GM20431 (cell line): ENCODE data around the gene ASGR2.
"Not testable (repeated sequence)": the region's sequence is repeated elsewhere in the genome, so short reads cannot be mapped to it uniquely, and the experiment has no call there.

Source experiments
- in situ Hi-C: fragments of 300-500 bp; cut with MseI, MboI; formaldehyde crosslinking; loops from one replicate; pipeline ENCODE4 v1.15.0; 2020; ENCODE audit warnings: low sequenced_read_pairs; ENCODE audit not compliant: unreplicated experiment

ASGR2 gene

DNA sequence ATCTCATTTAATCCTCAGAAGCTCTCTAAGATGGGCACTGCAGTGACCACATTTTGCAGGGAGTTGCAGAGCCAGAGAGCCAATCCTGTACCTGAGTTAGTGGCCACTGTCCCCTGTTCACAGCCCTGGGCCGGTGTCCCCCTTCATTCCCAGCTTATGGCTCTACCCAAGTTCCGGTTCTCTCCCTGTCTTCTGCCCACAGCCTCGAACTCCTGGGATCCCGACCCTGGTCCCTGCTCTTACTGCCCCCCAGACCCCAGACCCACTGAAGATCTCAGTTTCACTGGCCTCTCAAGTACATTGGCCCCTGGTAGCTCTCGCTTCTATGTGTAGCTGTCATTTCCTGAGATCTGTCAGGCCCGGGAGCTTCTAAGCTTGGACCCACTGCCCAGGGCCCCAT, 12.2 kb downstream of the ASGR2 start:
- in situ Hi-C loops = no loop called here

DNA sequence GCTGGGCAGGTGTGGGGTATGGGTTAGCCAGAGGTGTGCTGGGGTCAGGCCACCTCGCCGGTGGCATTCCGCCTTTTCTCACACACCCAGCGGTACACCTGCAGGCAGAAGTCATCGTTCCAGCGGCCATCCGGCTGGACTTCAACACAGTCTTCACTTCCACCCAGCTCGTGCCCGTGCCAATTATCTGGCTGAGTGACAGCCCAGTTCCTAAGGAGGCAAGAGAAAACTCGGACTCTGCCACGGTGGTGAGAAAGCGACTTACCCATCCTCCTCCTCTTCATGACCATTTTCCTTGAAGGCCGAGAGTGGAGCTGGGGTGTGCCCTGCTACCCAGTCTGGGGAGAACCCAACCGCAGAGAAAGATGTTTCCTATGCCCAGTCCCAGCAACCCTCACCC, 13.1 kb downstream of the ASGR2 start:
- in situ Hi-C loops = no loop called here

DNA sequence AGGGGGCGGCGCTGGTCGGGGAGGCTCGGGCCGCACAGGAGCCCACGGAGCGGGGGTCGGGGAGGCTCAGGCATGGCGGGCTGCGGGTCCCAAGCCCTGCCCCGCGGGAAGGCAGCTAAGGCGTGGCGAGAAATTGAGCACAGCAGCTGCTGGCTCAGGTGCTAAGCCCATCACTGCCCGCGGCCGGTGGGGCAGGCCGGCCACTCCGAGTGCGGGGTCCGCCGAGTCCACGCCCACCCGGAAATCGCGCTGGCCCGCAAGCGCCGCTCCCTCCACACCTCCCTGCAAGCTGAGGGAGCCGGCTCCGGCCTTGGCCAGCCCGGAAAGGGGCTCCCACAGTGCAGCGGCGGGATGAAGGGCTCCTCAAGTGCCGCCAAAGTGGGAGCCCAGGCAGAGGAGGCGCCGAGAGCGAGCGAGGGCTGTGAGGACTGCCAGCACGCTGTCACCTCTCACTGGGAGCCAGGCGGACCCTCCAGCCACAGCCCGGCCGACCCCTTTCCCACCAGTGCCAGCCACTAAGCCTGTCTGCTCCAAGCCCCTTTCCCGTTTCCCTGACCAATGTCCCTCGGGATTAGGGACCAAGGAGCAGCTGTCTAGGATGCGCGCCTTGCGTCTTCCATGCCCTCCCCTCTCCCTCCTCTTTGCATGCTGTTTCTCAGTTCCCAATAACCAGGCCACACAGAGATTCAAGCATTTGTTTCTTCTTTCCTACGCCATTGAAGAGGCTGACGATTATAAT, 13.8 kb downstream of the ASGR2 start:
- in situ Hi-C loops = not testable (repeated sequence)

DNA sequence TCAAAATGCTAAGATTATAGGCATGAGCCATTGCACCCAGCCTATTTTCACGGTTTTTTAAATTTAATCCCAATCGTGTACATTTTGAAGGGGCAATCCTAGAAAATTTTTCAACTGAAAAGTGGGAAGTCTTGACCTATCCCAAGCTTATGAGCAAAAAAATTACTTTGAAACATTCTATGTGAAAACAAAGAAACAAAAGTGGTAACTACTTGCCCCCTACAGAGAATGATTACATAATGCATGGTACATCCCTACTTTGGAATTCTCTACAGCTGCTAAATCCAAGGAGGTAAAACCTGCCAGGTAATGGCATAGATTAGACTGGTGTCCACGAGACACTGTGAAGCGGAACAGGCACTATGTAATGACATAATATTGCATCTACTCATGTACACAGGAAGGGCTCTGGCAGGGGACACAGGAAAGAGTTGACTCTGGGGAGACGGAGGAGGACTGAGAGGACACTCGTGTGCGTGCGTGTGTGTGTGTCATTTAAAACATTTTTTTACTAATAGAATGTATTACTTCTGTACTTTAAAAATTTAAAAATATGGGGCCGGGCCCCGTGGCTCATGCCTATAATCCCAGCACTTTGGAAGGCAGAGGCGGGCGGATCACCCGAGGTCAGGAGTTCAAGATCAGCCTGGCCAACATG, 15.7 kb downstream of the ASGR2 start:
- in situ Hi-C loops = no loop called here

DNA sequence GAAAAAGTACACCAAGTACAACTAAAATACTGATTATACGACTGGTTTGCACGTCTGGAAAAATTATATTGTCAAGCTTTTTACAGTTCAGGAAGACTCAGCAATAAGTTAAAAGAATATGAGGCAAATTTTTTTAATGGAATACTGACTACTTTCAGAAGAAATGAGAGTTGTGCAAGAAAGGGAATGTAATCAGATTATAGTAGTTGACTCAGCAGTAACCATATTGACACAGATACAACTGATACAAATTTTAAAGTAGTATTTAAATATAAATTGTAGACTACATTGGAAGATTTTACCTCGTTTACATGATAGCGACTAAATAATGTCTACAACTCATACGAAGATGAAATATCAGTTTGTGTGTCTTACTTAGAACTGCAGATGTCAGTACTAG, 16.7 kb downstream of the ASGR2 start:
- in situ Hi-C loops = no loop called here

DNA sequence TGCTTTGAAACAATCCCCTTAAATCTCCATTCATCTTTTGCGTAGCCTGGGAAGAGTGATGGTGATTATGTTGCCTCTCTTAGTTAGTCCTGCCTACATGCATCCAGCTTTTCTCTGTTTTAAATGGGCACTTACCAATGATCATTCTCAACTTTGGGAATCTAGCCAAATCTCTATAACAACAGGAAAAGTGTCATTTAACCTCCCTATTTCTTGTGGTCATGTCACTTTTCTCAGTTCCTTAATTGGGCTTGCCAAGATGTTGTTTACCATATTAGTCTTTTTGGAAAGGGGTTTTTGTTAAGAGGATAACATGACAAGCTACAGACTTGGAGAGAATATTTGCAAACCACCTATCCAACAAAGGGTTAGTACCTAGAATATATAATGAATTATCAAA, 19.0 kb downstream of the ASGR2 start:
- in situ Hi-C loops = no loop called here

DNA sequence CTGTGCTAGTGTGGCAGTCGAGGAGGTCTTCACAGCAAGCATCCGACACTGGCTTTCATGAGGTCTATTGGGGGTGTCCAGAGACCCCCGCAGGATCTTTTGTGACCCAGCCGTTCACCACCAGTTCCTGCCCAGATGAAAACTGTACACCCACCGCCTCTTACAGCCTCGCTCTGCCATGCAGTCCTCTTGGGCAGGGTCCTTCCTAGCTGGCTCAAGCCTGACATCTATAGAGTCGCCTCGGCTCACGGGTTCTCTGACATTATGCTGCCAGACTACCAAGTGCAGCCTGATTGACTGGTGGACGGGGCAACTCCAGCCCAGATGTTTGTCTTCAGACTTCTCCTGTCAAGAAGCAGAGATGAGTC, 20.0 kb downstream of the ASGR2 start:
- in situ Hi-C loops = no loop called here

DNA sequence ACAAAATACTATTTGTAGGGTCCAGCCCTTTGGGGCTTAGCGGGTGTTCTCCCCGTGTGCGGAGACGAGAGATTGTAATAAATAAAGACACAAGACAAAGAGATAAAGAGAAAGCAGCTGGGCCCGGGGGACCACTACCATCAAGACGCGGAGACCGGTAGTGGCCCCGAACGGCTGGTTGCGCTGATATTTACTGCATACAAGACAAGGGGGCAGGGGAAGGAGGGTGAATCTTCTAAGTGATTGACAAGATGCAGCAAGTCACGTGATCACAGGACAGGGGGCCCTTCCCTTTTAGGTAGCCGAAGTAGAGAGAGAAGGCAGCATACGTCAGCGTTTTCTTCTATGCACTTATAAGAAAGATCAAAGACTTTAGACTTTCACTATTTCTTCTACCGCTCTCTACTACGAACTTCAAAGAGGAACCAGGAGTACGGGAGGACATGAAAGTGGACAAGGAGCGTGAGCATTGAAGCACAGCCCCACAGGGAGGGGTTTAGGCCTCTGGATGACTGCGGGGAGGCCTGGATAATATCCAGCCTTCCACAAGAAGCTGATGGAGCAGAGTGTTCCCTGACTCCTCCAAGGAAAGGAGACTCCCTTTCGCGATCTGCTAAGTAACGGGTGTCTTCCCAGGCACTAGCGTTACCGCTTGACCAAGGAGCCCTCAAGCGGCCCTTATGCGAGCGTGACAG, 23.2 kb downstream of the ASGR2 start:
- in situ Hi-C loops = not testable (repeated sequence)

DNA sequence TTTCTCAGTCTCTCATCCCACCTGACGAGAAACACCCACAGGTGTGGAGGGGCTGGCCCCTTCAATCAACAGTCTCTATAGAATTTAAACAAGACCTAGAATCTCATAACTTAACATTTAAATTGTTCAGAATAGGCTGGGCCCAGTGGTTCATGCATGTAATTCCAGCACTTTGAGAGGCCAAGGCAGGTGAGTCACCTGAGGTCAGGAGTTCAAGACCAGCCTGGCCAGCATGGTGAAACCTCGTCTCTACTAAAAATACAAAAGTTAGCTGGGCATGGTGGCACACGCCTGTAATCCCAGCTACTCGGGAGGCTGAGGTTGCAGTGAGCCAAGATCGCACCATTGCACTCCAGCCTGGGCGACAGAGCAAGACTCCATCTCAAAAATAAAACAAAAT, 25.1 kb downstream of the ASGR2 start:
- in situ Hi-C loops = not testable (repeated sequence)

DNA sequence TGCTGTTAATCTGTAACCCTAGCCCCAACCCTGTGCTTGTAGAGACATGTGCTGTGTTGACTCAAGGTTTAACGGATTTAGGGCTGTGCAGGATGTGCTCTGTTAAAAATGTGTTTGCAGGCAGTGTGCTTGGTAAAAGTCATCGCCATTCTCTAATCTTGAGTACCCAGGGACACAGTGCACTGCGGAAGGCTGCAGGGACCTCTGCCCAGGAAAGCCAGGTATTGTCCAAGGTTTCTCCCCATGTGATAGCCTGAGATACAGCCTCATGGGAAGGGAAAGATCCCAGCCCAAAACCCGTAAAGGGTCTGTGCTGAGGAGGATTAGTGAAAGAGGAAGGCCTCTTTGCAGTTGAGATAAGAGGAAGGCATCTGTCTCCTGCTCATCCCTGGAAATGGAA, 26.2 kb downstream of the ASGR2 start:
- in situ Hi-C loops = not testable (repeated sequence)

DNA sequence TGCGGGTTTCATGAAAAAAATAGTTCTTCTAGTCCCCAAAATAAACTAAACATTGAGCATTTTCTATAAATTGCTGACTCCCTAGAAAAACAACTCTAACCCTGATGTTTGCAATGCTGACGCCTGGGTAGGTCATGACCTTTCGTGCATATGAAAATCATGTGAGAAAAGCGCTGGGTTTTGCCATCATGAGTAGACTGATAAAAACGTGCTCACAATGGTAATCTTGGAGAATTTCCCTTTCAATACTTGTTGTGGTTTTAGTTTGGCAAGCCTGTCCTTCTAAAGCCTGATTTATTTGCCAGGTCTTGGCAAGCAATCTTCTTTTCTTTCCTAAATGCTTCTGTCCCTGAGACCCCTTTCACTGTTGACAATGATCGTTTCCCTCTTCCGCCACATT, 30.5 kb downstream of the ASGR2 start:
- in situ Hi-C loops = no loop called here

DNA sequence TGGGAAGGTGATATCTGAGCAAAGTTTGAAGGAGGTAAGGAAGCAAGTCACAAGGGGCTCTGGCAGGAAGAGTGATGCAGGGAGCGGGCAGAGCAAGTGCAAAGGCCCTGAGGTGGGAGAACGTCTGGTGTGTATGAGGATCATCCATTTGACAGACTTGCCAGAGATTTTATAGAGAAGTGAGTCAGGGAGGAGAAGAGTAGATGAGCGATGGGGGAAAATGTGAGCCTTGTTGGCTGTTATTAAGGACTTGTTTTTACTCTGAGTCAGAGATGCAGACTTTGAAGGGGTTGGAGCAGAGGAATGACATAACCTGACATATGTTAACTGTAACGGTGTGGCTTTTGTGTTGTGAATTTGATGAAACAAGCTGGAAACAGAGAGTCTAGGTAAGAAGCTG, 31.0 kb downstream of the ASGR2 start:
- in situ Hi-C loops = no loop called here

DNA sequence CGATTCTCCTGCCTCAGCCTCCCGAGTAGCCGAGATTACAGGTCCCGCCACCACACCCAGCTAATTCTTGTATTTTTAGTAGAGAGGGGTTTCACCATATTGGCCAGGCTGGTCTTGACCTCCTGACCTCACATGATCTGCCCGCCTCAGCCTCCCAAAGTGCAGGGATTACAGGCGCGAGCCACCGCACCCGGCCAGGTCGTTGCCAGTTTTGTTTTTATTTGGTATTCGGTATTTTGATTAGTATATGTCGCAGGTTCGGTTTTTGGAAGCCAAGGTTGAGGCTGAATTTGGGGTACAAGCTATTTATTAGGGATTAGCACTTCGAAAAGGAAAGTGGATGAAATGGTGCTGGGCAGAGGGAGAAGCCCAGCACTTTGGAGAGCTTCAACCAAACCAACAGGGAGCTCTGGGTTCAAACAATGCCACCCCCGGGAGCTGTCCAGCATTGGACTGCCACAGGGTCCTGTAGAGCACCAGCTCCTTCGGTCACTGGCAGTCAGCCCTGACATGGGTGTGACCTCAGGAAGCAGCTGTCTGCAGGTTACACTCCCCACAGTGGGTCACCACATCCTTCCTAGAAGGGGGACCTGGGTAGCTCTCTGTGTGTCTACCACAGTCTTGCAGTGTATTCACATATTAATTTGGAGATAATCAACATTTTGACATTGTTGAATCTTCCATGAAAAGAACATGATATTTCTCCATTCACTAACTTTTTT, 33.1 kb downstream of the ASGR2 start:
- in situ Hi-C loops = no loop called here

DNA sequence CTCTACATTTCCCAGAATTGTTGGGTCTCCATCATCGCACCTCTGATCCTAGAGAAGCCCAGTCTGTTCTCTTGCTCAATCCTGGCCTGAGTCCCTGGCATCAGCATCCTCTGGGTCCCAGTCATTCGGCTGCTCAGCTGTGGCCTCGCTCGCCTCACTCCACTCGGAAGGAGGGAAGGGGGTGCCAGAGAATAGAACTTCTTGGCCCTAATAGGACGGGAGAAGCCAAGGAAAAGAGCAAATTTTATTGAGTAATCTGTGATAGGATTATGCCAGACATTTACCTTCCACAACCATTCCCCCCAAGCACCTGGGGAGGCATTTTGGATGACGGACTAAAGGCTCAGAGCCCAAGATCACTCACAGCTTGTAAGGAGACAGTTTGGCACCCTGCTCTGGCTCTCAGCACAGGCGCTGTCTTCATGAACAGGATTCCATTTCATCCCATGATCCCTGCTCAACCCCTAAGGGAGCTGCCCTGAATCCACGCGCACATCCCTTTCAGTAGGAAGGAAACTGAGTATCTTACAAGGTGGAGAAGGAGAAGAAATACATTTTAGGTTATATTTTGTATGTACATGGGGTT, 34.1 kb downstream of the ASGR2 start:
- in situ Hi-C loops = no loop called here

DNA sequence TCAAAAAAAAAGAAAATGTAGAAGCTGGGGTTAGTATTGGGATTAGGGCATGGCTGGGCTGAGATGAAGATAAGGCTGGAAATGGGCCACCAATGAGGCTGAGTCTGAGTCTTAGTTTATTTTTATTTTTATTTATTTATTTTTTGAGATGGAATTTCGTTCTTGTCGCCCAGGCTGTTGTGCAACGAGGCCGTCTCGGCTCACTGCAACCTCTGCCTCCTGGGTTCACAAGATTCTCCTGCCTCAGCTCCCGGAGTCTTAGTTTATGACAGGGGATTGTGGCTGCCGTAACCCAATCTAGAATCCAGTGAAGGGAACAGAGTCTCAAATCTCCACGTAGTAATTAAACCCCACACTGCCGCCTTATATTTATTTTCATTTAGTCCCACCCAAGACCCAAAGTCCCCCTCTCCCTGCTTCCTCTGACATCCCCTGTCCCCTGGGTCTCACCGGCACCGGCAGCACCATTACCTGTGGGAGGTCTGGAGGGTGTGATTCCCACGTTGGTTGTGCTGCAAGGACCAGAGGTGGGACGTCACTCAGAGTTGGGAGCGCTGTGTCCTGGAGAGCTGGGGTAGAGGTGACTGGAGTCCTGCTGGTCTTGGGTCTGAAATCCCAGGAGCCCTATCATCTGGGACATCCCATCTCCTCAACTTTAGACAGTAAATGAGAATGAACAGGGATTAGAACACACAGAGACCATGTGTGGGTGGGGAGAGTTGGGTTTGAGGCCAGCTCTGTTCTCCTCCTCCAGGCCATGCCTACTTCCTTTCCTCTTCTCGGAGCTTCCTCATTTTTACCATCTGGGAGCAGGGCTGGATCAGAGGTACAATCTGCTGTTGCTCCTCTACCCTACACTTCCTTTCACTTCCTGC, 34.8 kb downstream of the ASGR2 start, which contains the start of gene CLEC10A:
Gene CLEC10A (minus strand): TSS at position 671 of the 875 bp plus-strand sequence. CDS start 1,439 bp downstream, outside the sequence.
- in situ Hi-C loops = no loop called here

DNA sequence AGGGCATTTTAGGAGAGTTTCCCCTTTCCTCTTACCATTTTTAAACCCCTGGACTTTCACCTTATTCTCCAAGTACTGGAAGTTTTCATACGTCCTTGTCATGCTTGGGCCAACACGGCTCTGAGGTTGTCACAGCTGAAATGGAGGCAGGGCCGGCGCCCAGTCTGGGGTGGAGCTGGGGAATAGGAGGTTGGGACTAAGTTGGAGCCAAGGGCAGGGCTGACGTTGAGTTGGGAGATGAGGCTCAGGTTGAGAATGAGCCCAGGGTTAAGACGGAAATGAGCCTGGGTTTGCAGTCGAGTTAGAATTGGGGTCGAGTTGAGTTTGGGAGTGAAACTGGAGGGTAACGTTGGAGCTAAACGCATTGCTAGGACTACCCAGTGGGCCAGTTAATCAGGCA, 35.9 kb downstream of the ASGR2 start:
- in situ Hi-C loops = no loop called here

DNA sequence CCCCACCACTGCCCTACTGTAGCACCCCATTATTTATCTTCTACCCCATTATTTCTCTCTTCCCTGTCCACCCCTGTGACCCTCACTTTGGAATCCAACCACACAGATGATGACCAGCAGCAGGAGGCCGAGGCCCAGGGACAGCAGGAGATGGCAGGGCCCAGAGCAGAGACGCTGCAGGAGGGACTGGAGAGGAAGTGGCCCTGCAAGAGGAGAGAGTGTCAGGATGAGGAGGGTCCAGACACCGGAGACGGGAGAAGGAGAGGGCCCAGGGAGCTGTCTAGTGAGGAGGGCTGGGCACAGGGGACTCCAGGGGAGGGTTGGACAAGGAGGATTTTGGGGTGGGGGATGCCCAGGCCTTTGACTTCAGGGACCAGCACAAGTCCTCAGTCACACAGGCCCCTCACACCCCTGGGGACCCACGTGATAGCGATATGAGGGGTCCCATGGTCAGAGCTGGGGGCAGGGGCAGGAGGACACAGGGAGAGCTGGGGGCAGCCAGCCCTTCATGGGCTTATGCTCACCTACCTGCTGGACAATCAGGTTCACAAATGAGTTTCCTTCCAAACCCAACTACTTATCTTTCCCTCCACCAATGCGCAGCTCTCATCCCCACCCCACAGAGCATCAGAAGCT, 36.6 kb downstream of the ASGR2 start:
- in situ Hi-C loops = no loop called here

DNA sequence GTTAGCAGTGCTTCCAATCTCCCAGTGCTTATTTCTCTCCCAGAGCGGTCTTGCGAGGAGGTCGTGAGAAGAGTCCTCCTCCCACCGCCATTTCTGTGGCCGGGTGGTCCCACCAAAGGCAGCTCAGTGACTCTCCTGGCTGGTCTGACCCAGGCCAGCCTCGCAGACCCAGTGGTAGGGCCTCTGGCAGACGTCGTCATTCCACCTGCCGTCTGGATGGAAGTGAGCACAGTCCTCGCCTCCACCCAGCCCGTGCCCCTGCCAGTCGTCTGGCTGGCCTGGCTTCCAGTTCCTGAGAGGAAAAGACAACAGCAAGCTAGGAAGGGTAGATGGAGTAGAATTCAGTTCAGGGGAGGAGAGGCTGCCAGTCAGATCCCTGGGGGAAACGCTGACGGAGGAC, 39.7 kb downstream of the ASGR2 start:
- in situ Hi-C loops = loop anchor here (25.0 kb wide), 1 partner anchor 212 kb away; the partner anchor contains the start of genes SLC2A4 and YBX2

DNA sequence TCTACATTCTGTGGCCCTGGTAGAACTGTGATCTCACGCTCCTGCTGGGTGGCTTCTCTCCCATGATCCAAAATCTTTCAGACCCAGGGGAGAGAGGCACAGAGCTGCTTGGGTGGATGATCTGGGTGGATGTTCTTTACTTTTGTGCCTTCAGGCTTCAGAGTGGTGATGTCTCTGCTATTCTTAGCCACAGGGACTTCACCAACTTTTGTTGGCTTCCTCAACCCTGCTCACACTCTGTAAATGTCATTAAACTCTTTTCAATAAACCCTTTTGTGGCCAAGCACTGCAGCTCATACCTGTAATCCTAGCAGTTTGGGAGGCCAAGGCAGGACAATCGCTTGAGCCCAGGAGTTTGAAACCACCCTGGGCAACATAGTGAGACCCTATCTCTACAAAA, 42.2 kb downstream of the ASGR2 start:
- in situ Hi-C loops = loop anchor here (25.0 kb wide), 1 partner anchor 215 kb away; the partner anchor contains the start of genes SLC2A4 and YBX2
